Neuronal stem cell (in vitro differentiated cells): ENCODE results near the gene NECTIN1.

ENCODE experiments used
- DNase-seq: peaks from one replicate; pipeline ENCODE4 v3.0.0-alpha.2; 2013; ENCODE audit warnings: low spot score
- H2AFZ ChIP-seq: one replicate; pipeline ENCODE4 v1.6.1; 2013; ENCODE audit warnings: mild to moderate bottlenecking, low read length, inconsistent platforms
- H2AK5ac ChIP-seq: 2 replicates; pipeline ENCODE4 v1.6.1; 2013; ENCODE audit warnings: low read depth, mild to moderate bottlenecking, inconsistent platforms, low read length, moderate library complexity, mixed read lengths
- H2BK120ac ChIP-seq: 2 replicates; pipeline ENCODE4 v1.6.1; 2013; ENCODE audit warnings: low read depth, mild to moderate bottlenecking, inconsistent platforms, low read length, moderate library complexity, mixed read lengths
- H2BK12ac ChIP-seq: one replicate; pipeline ENCODE4 v1.6.1; 2013; ENCODE audit warnings: low read length, inconsistent platforms
- H2BK15ac ChIP-seq: 2 replicates; pipeline ENCODE4 v1.6.1; 2013; ENCODE audit warnings: mild to moderate bottlenecking, low read length, inconsistent platforms, mixed read lengths
- H2BK5ac ChIP-seq: one replicate; pipeline ENCODE4 v1.6.1; 2013; ENCODE audit warnings: inconsistent platforms, mild to moderate bottlenecking, low read length, moderate library complexity
- H3K14ac ChIP-seq: one replicate; pipeline ENCODE4 v1.6.1; 2013; ENCODE audit warnings: low read length, inconsistent platforms
- H3K18ac ChIP-seq: 2 replicates; pipeline ENCODE4 v1.6.1; 2013; ENCODE audit warnings: low read length, inconsistent platforms
- H3K23ac ChIP-seq: 2 replicates; pipeline ENCODE4 v1.6.1; 2013; ENCODE audit warnings: low read depth, mild to moderate bottlenecking, mixed read lengths, low read length, inconsistent platforms; ENCODE audit not compliant: poor library complexity
- H3K27ac ChIP-seq: replicated peaks from 3 replicates; pipeline ENCODE4 v1.5.1; 2013; ENCODE audit warnings: low read length, inconsistent platforms
- H3K27me3 ChIP-seq, 3 experiments: 2 replicates each; pipeline ENCODE4 v1.6.1; 2013; ENCODE audit warnings: low read length in 3 of 3, mild to moderate bottlenecking in 2 of 3, inconsistent platforms in 1 of 3, low read depth in 1 of 3, mixed read lengths in 1 of 3, moderate library complexity in 1 of 3; ENCODE audit not compliant: control insufficient read depth in 3 of 3, insufficient read depth in 3 of 3
- H3K36me3 ChIP-seq, 2 donors: replicated peaks in 1 of 2; 2 replicates each; pipeline ENCODE4 v1.6.1; 2013; ENCODE audit warnings: low read length in 2 of 2; ENCODE audit not compliant: control insufficient read depth in 2 of 2, insufficient read depth in 2 of 2
- H3K4ac ChIP-seq: 2 replicates; pipeline ENCODE4 v1.6.1; 2013; ENCODE audit warnings: inconsistent platforms, mild to moderate bottlenecking, low read length, moderate library complexity
- H3K4me1 ChIP-seq, 2 donors: 1 replicate in 1 of 2; 2 replicates in 1 of 2; pipeline ENCODE4 v1.6.1; 2013; ENCODE audit warnings: low read length in 2 of 2, low read depth in 1 of 2; ENCODE audit not compliant: control insufficient read depth in 2 of 2, insufficient read depth in 1 of 2
- H3K4me2 ChIP-seq: one replicate; pipeline ENCODE4 v1.6.1; 2013; ENCODE audit warnings: mild to moderate bottlenecking, low read length, inconsistent platforms; ENCODE audit not compliant: insufficient read depth, poor library complexity, severe bottlenecking
- H3K4me3 ChIP-seq, 2 donors: 2 replicates each; pipeline ENCODE4 v1.5.1; 2013; ENCODE audit warnings: low read length in 2 of 2, mild to moderate bottlenecking in 2 of 2, inconsistent platforms in 1 of 2, moderate library complexity in 1 of 2
- H3K79me1 ChIP-seq: one replicate; pipeline ENCODE4 v1.6.1; 2013; ENCODE audit warnings: low read depth, mild to moderate bottlenecking, inconsistent platforms, low read length, moderate library complexity
- H3K9ac ChIP-seq: one replicate; pipeline ENCODE4 v1.6.1; 2013; ENCODE audit warnings: mild to moderate bottlenecking, low read depth, low read length, inconsistent platforms; ENCODE audit not compliant: poor library complexity
- H3K9me3 ChIP-seq, 2 donors: replicated peaks in 1 of 2; 2 replicates each; pipeline versions ENCODE3 to v1.6.1; 2013; ENCODE audit warnings: low read length in 2 of 2, mild to moderate bottlenecking in 2 of 2, inconsistent platforms in 1 of 2, low read depth in 1 of 2, mixed read lengths in 1 of 2, moderate library complexity in 1 of 2; ENCODE audit not compliant: control insufficient read depth in 2 of 2, insufficient read depth in 1 of 2
- H4K8ac ChIP-seq: one replicate; pipeline ENCODE4 v1.6.1; 2013; ENCODE audit warnings: low read depth, mild to moderate bottlenecking, inconsistent platforms, low read length, moderate library complexity
- H4K91ac ChIP-seq: one replicate; pipeline ENCODE4 v1.6.1; 2013; ENCODE audit warnings: low read length, low read depth, mild to moderate bottlenecking, inconsistent platforms; ENCODE audit not compliant: poor library complexity
- WGBS, 2 donors: extraction: QIAGEN DNeasy Blood & Tissue Kit; methylation state at CpG; one replicate each; pipeline ENCODE4 v1.1.7; 2013; ENCODE audit warnings: missing lambda C conversion rate in 2 of 2, mixed read lengths in 1 of 2; ENCODE audit not compliant: insufficient read length in 2 of 2, insufficient replicate concordance in 1 of 2; ENCODE audit errors: extremely low coverage in 2 of 2; 5-methylcytosine and 5-hydroxymethylcytosine counted together

Gene NECTIN1

DNA sequence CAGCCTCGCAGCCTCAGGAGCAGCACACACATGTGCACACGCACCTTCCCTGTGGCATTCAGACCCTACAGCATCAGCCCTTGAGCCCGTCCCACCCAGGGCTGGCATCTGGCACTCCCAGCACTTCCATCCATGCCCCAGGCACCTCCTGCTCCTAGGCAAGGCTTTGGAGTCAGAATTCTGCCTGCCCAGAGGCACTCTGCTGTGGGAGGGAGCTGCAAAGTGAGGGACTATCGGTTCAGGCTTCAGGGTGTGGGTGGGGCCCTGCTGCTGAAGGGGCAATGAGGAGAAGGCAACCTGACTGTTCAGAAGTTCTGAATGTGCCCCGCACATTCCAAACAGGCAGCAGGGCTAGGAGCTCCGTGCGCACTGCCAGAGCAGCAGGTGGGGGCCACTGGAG lies 39.7 kb downstream of the NECTIN1 start:
- no peak overlapping the region for H3K4me3 ChIP-seq
- H2BK15ac ChIP-seq = no peak overlapping the region
- H3K4ac ChIP-seq = no peak overlapping the region
- peak overlapping the region; percentile 9 for H3K14ac ChIP-seq
- DNase-seq = no peak
- no CpG with 5 or more reads among the region's 7 CpGs for WGBS, 2 donors
- peak overlapping the region; percentile 30 for H2AK5ac ChIP-seq
- H2BK12ac ChIP-seq = no peak overlapping the region
- no peak overlapping the region for H3K4me2 ChIP-seq
- H3K4me1 ChIP-seq = peaks cover 27 to 61% of the 10 kb centered on the region in 2 donors
- no peak overlapping the region for H4K8ac ChIP-seq
- no peak overlapping the region for H2BK120ac ChIP-seq
- no peak overlapping the region for H2AFZ ChIP-seq
- peak overlapping the region; percentile 7 for H3K9ac ChIP-seq
- H4K91ac ChIP-seq = no peak overlapping the region
- H2BK5ac ChIP-seq = no peak overlapping the region
- no peaks in the 10 kb centered on the region for H3K36me3 ChIP-seq
- no peaks in the 10 kb centered on the region for H3K27me3 ChIP-seq
- no peaks in the 10 kb centered on the region for H3K9me3 ChIP-seq
- peak overlapping the region; percentile 59 for H3K23ac ChIP-seq
- H3K18ac ChIP-seq = no peak overlapping the region
- H3K27ac ChIP-seq = no peak overlapping the region
- peaks cover 9% of the 10 kb centered on the region for H3K79me1 ChIP-seq

- no peak overlapping the region for H3K4ac ChIP-seq
- H2BK120ac ChIP-seq = no peak overlapping the region
- no peak overlapping the region for H4K91ac ChIP-seq
- no peak for DNase-seq
- no peak overlapping the region for H3K23ac ChIP-seq
- H3K27me3 ChIP-seq = no peaks in the 10 kb centered on the region
- H2BK5ac ChIP-seq = no peak overlapping the region
- no peak overlapping the region for H2BK15ac ChIP-seq
- no peak overlapping the region for H3K9ac ChIP-seq
- H2BK12ac ChIP-seq = no peak overlapping the region
- peaks cover 9% of the 10 kb centered on the region for H3K79me1 ChIP-seq
- no peak overlapping the region for H3K4me2 ChIP-seq
- H3K36me3 ChIP-seq = no peaks in the 10 kb centered on the region
- no peak overlapping the region for H3K27ac ChIP-seq
- no peak overlapping the region for H2AK5ac ChIP-seq
- no peak overlapping the region for H3K4me3 ChIP-seq
- WGBS, 2 donors = no CpG with 5 or more reads among the region's 4 CpGs
- H3K9me3 ChIP-seq = no peaks in the 10 kb centered on the region
- H3K4me1 ChIP-seq = peaks cover 29 to 68% of the 10 kb centered on the region in 2 donors
- H3K14ac ChIP-seq = no peak overlapping the region
- H3K18ac ChIP-seq = no peak overlapping the region
- no peak overlapping the region for H2AFZ ChIP-seq
- no peak overlapping the region for H4K8ac ChIP-seq
These were observed 40.6 kb downstream of the NECTIN1 start for GRCh38 chr11:119688356-119688755.

- no peak overlapping the region for H2BK15ac ChIP-seq
- peaks cover 27 to 62% of the 10 kb centered on the region in 2 donors for H3K4me1 ChIP-seq
- H3K27me3 ChIP-seq = no peaks in the 10 kb centered on the region
- no peak overlapping the region for H2AFZ ChIP-seq
- H3K9me3 ChIP-seq = no peaks in the 10 kb centered on the region
- no peak overlapping the region for H4K91ac ChIP-seq
- no peak overlapping the region for H2BK120ac ChIP-seq
- H3K23ac ChIP-seq = no peak overlapping the region
- WGBS, 2 donors = no CpG with 5 or more reads among the region's 15 CpGs
- no peak overlapping the region for H3K4ac ChIP-seq
- H2AK5ac ChIP-seq = no peak overlapping the region
- H3K18ac ChIP-seq = peak overlapping the region; percentile 25
- H3K27ac ChIP-seq = no peak overlapping the region
- no peak overlapping the region for H4K8ac ChIP-seq
- no peak overlapping the region for H2BK12ac ChIP-seq
- peaks cover 10% of the 10 kb centered on the region for H3K79me1 ChIP-seq
- no peak for DNase-seq
- no peak overlapping the region for H3K14ac ChIP-seq
- H2BK5ac ChIP-seq = no peak overlapping the region
- H3K36me3 ChIP-seq = no peaks in the 10 kb centered on the region
- H3K4me3 ChIP-seq = no peak overlapping the region
- H3K9ac ChIP-seq = no peak overlapping the region
- no peak overlapping the region for H3K4me2 ChIP-seq
These were observed 41.5 kb downstream of the NECTIN1 start for GRCh38 chr11:119687373-119688046.

GRCh38 chr11:119686177-119686882 lies 42.7 kb downstream of the NECTIN1 start:
- Histone ChIP-seq H3K4me1 (peaks cover 27 to 54% of the 10 kb centered on the region in 2 donors), H3K36me3 (no peaks in the 10 kb centered on the region), H4K8ac (no peak overlapping the region), H2BK5ac (no peak overlapping the region), H3K4ac (no peak overlapping the region), H3K27ac (no peak overlapping the region), H2BK120ac (no peak overlapping the region), H3K4me3 (no peak overlapping the region), H2BK15ac (no peak overlapping the region), H3K14ac (no peak overlapping the region), H2BK12ac (no peak overlapping the region), H3K9me3 (no peaks in the 10 kb centered on the region), H3K4me2 (no peak overlapping the region), H4K91ac (no peak overlapping the region), H2AK5ac (no peak overlapping the region), H3K27me3 (no peaks in the 10 kb centered on the region), H3K23ac (peak overlapping the region; percentile 13), H3K79me1 (peaks cover 14% of the 10 kb centered on the region), H3K18ac (no peak overlapping the region), H2AFZ (no peak overlapping the region), H3K9ac (no peak overlapping the region)
- WGBS, 2 donors = no CpG with 5 or more reads among the region's 19 CpGs
- no peak for DNase-seq
